HEK293 (cell line): ENCODE data around the gene BUB1.

Experiments
- CTCF ChIA-PET: fragments of 350-600 bp; formaldehyde crosslinking; extraction: SDS; loops from one replicate; lab custom pipeline; 2021; ENCODE audit warnings: antibody characterized with exemption; lab: Yijun Ruan, JAX
- POLR2A ChIA-PET: fragments of 300-600 bp; formaldehyde crosslinking; extraction: SDS; loops from one replicate; lab custom pipeline; 2020; ENCODE audit warnings: antibody characterized with exemption, inconsistent platforms; lab: Yijun Ruan, JAX
- H3K27ac ChIP-seq: fragments of 200-500 bp; sonication (Bioruptor generic); 2 replicates; pipeline ENCODE4 v1.5.1; 2014; ENCODE audit warnings: low read depth, low read length, control low read depth, inconsistent platforms; ENCODE audit errors: extremely low read depth
- H3K36me3 ChIP-seq, 2 experiments: fragments of 200-500 bp in 1 of 2; sonication (Bioruptor generic) in 1 of 2; 1 replicate in 1 of 2; 2 replicates in 1 of 2; pipeline ENCODE4 v1.5.1; 2014 to 2017; ENCODE audit warnings: inconsistent platforms in 2 of 2, low read length in 2 of 2; ENCODE audit not compliant: control insufficient read depth in 2 of 2, insufficient read depth in 1 of 2
- H3K4me1 ChIP-seq: fragments of 200-500 bp; sonication (Bioruptor generic); 2 replicates; pipeline ENCODE4 v1.5.1; 2014; ENCODE audit warnings: mild to moderate bottlenecking, low read length, inconsistent platforms; ENCODE audit not compliant: control insufficient read depth, insufficient read depth
- H3K4me3 ChIP-seq: 2 replicates; pipeline ENCODE4 v1.5.1; 2011; ENCODE audit warnings: low read depth, mild to moderate bottlenecking, control low read depth, low read length, moderate library complexity
- H3K9me3 ChIP-seq: fragments of 200-500 bp; sonication (Bioruptor generic); 2 replicates; pipeline ENCODE4 v1.5.1; 2014; ENCODE audit warnings: low read depth, low read length, inconsistent platforms; ENCODE audit not compliant: control insufficient read depth, insufficient read depth
- CTCF ChIP-seq: fragments of 450-650 bp; formaldehyde crosslinking; IDR thresholded peaks from 2 replicates; pipeline ENCODE4 v1.5.1; 2016; ENCODE audit warnings: missing biosample characterization, missing genetic modification characterization
- HOXD13 ChIP-seq: sonication (generic); formaldehyde crosslinking; IDR thresholded peaks from 2 replicates; pipeline ENCODE4 v1.8.0; 2022; ENCODE audit warnings: missing genetic modification reagents, borderline replicate concordance
- KLF16 ChIP-seq: fragments of 450-650 bp; formaldehyde crosslinking; IDR thresholded peaks from 2 replicates; pipeline ENCODE4 v1.5.1; 2017; ENCODE audit warnings: missing biosample characterization, missing genetic modification characterization
- OSR2 ChIP-seq: fragments of 450-650 bp; formaldehyde crosslinking; IDR thresholded peaks from 2 replicates; pipeline ENCODE4 v1.5.1; 2016; ENCODE audit warnings: missing biosample characterization, missing genetic modification characterization
- PBX3 ChIP-seq: sonication (generic); formaldehyde crosslinking; IDR thresholded peaks from 2 replicates; pipeline ENCODE4 v1.8.1; 2022; ENCODE audit warnings: mild to moderate bottlenecking, moderate library complexity, missing genetic modification reagents
- RBAK ChIP-seq: fragments of 450-650 bp; formaldehyde crosslinking; IDR thresholded peaks from 2 replicates; pipeline ENCODE4 v1.5.1; 2016; ENCODE audit warnings: missing biosample characterization, missing genetic modification characterization
- REPIN1 ChIP-seq: fragments of 450-650 bp; formaldehyde crosslinking; IDR thresholded peaks from 2 replicates; pipeline ENCODE4 v1.5.1; 2017; ENCODE audit warnings: missing biosample characterization, missing genetic modification characterization, low read depth
- REST ChIP-seq: fragments of 450-650 bp; formaldehyde crosslinking; IDR thresholded peaks from 2 replicates; pipeline ENCODE4 v1.5.1; 2016; ENCODE audit warnings: missing biosample characterization, missing genetic modification characterization
- TRIM28 ChIP-seq: IDR thresholded peaks from 2 replicates; pipeline ENCODE4 v1.6.1; 2011; ENCODE audit warnings: low read length, control low read depth, borderline replicate concordance
- ZNF140 ChIP-seq: fragments of 450-650 bp; formaldehyde crosslinking; IDR thresholded peaks from 2 replicates; pipeline ENCODE4 v1.5.1; 2016; ENCODE audit warnings: missing biosample characterization, missing genetic modification characterization
- ZNF18 ChIP-seq: fragments of 450-650 bp; formaldehyde crosslinking; IDR thresholded peaks from 2 replicates; pipeline ENCODE4 v1.5.1; 2016; ENCODE audit warnings: missing biosample characterization, missing genetic modification characterization
- ZNF24 ChIP-seq: fragments of 450-650 bp; formaldehyde crosslinking; IDR thresholded peaks from 2 replicates; pipeline ENCODE4 v1.5.1; 2016; ENCODE audit warnings: missing biosample characterization, missing genetic modification characterization
- ZNF280D ChIP-seq: fragments of 450-650 bp; formaldehyde crosslinking; IDR thresholded peaks from 2 replicates; pipeline ENCODE4 v1.5.1; 2016; ENCODE audit warnings: missing biosample characterization, missing genetic modification characterization
- ZNF335 ChIP-seq: fragments of 450-650 bp; formaldehyde crosslinking; conservative IDR thresholded peaks from 2 replicates; pipeline ENCODE4 v1.5.1; 2016; ENCODE audit warnings: missing biosample characterization, missing genetic modification characterization
- ZNF354C ChIP-seq: fragments of 450-650 bp; formaldehyde crosslinking; IDR thresholded peaks from 2 replicates; pipeline ENCODE4 v1.5.1; 2016; ENCODE audit warnings: missing biosample characterization, missing genetic modification characterization, low read depth, borderline replicate concordance
- ZNF394 ChIP-seq: fragments of 450-650 bp; formaldehyde crosslinking; IDR thresholded peaks from 2 replicates; pipeline ENCODE4 v1.5.1; 2016; ENCODE audit warnings: missing biosample characterization, missing genetic modification characterization, mild to moderate bottlenecking, moderate library complexity, borderline replicate concordance
- ZNF404 ChIP-seq: fragments of 450-650 bp; formaldehyde crosslinking; IDR thresholded peaks from 2 replicates; pipeline ENCODE4 v1.5.1; 2017; ENCODE audit warnings: missing biosample characterization, missing genetic modification characterization
- ZNF488 ChIP-seq: fragments of 450-650 bp; formaldehyde crosslinking; IDR thresholded peaks from 2 replicates; pipeline ENCODE4 v1.5.1; 2016; ENCODE audit warnings: missing biosample characterization, missing genetic modification characterization
- ZNF510 ChIP-seq: fragments of 450-650 bp; formaldehyde crosslinking; IDR thresholded peaks from 2 replicates; pipeline ENCODE4 v1.5.1; 2018; ENCODE audit warnings: mild to moderate bottlenecking, missing genetic modification characterization, missing biosample characterization; ENCODE audit not compliant: insufficient replicate concordance
- ZNF549 ChIP-seq: fragments of 450-650 bp; IDR thresholded peaks from 2 replicates; pipeline ENCODE4 v1.5.1; 2018; ENCODE audit warnings: missing biosample characterization, missing genetic modification characterization, mild to moderate bottlenecking, inconsistent platforms, moderate library complexity
- ZNF600 ChIP-seq: fragments of 450-650 bp; formaldehyde crosslinking; IDR thresholded peaks from 2 replicates; pipeline ENCODE4 v1.5.1; 2016; ENCODE audit warnings: missing biosample characterization, missing genetic modification characterization
- ZNF830 ChIP-seq: fragments of 450-650 bp; IDR thresholded peaks from 2 replicates; pipeline ENCODE4 v1.5.0; 2018; ENCODE audit warnings: missing biosample characterization, missing genetic modification characterization, low read depth, mild to moderate bottlenecking, moderate library complexity

BUB1 gene

GRCh38 chr2:110718382-110718781, 40.5 kb upstream of the BUB1 start:
- ChIA-PET CTCF (no interaction called here), POLR2A (no interaction called here)
- Histone ChIP-seq H3K9me3 (no peaks in the 10 kb centered on the region), H3K4me1 (no peaks in the 10 kb centered on the region), H3K4me3 (no peak overlapping the region), H3K36me3 (no peaks in the 10 kb centered on the region), H3K27ac (no peak overlapping the region)
- TF ChIP-seq PBX3 (CRISPR knock-in tag): no peak
- no peak for TF ChIP-seq ZNF354C
- no peak for TF ChIP-seq ZNF404 (tag by site-specific recombination)
- no peak for TF ChIP-seq KLF16 (tag by site-specific recombination)
- no peak for TF ChIP-seq REST (tag by site-specific recombination)
- no peak for TF ChIP-seq CTCF
- TF ChIP-seq ZNF510: no peak
- TF ChIP-seq ZNF549 (tag by site-specific recombination): no peak
- TF ChIP-seq HOXD13: no peak
- no peak for TF ChIP-seq RBAK (tag by site-specific recombination)
- no peak for TF ChIP-seq ZNF140
- TF ChIP-seq ZNF600 (tag by site-specific recombination): no peak
- no peak for TF ChIP-seq ZNF335 (tag by site-specific recombination)
- TF ChIP-seq ZNF280D (tag by site-specific recombination): no peak
- TF ChIP-seq ZNF24: no peak
- no peak for TF ChIP-seq OSR2
- no peak for TF ChIP-seq ZNF394

- ChIA-PET POLR2A (no interaction called here), CTCF (no interaction called here)
- Histone ChIP-seq H3K36me3 (no peaks in the 10 kb centered on the region), H3K4me3 (no peak overlapping the region), H3K4me1 (no peaks in the 10 kb centered on the region), H3K9me3 (no peaks in the 10 kb centered on the region), H3K27ac (no peak overlapping the region)
- no peak for TF ChIP-seq ZNF18 (tag by site-specific recombination)
- no peak for TF ChIP-seq ZNF830 (tag by site-specific recombination)
- TF ChIP-seq CTCF: no peak
- TF ChIP-seq TRIM28: no peak
- no peak for TF ChIP-seq ZNF394
- TF ChIP-seq REPIN1: no peak
- TF ChIP-seq ZNF488 (tag by site-specific recombination): no peak
Observed at GRCh38 chr2:110717734-110718133, 39.9 kb upstream of the BUB1 start.
